Measurements from ENCODE around the gene YY1. TPM values are rescaled to one million over a fixed set of nuclear protein-coding genes. Genes with fewer than 3 reads are reported as not detected.
"Not testable (repeated sequence)": the region's sequence is repeated elsewhere in the genome, so short reads cannot be mapped to it uniquely, and the experiment has no call there.

YY1 gene
- polyA plus RNA-seq, 3 donors from 2014 or later = 12.9 to 23.6 (median 15.9) TPM

DNA sequence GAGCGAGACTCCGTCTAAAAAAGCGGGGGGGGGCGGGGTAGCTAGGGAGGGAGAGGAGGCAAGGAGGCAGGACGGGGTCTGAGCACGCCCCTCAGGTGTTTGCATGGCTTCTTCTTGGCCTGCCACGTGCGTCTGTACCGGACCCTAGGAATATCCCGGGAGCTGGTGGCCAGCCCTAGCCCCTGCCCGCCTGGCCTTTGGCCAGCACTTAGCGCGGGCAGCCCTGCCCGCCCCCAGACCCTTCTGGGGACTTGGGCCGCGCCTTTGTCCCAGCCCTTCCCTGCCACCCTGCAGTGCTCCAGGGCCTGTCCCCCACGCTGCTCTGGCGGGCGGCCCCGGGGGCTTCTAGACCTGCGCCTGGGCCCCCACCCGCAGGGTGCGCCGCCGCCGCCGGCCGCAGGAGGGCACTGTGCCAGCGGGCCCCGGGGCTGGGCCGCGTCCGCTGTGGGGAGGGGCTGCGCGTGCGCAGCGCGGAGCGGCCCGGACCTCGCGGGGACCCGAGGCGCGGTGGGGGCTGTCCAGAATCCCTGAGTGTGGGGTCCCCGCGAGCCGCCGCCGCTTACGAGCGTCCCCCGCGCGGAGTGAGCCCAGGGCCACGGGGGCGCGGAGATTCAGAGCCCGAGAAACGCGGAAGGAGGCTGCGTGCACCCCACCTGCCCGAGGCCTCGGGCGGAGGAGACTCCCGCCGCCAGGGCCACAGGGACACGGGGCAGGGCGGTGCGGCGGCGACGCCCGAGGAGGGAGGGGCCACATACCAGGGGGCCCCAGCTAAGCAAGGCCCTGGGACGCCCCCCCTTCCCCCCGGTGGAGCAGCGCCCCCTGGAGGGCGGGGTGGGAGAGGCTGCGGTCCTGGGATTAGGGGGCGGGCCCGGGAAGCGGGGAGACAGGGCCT is 46.3 kb downstream of the YY1 start:
- no peaks in the 10 kb centered on the region for H3K9me3 Mint-ChIP-seq
- H3K27me3 Mint-ChIP-seq (ENCODE audit: low read depth in 3 of 3) = peaks cover 0 to 7% (median 2%) of the 10 kb centered on the region in 3 donors
- peaks cover 12 to 27% of the 10 kb centered on the region in 2 donors for H3K4me1 Mint-ChIP-seq
- H3K27ac Mint-ChIP-seq = peak overlapping the region in 1 of 6 donors; percentile 63
- H3K36me3 Mint-ChIP-seq = no peaks in the 10 kb centered on the region
- peak; percentile 80 to 85 (median 83) for DNase-seq
- H3K4me3 Mint-ChIP-seq = peak overlapping the region in 4 of 5 donors; percentile 53 to 88 (median 82)

DNA sequence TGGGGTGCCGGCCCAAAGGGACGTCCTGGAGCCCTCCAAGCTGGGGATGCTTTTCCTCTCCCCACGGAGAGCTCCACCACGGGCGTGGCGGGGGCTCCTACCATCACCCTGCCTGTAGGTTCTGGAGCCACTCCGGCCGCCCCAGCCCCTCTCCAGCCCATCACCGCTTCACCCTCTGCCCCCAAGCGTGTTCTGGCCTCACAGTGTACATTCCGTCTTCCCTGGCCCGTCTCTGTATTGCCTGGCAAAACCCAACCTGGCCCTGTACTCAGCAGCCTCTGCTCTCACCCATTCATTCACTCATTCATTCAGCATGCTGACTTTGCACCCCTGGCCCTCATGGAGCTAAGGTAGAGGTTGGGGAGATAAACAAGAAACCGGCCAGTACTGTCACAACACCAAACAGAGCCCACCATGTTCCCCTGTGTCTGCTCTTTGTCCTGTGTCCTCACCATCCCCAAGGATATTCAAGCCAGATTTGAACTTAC is 47.0 kb downstream of the YY1 start:
- Mint-ChIP-seq H3K27me3 (ENCODE audit: low read depth in 3 of 3) (peaks cover 0 to 4% (median 2%) of the 10 kb centered on the region in 3 donors), H3K9me3 (no peaks in the 10 kb centered on the region), H3K36me3 (no peaks in the 10 kb centered on the region), H3K27ac (peak overlapping the region; percentile 29 to 81 (median 62)), H3K4me3 (peak overlapping the region; percentile 71 to 88 (median 80)), H3K4me1 (peaks cover 11 to 22% of the 10 kb centered on the region in 2 donors)
- DNase-seq = no peak

DNA sequence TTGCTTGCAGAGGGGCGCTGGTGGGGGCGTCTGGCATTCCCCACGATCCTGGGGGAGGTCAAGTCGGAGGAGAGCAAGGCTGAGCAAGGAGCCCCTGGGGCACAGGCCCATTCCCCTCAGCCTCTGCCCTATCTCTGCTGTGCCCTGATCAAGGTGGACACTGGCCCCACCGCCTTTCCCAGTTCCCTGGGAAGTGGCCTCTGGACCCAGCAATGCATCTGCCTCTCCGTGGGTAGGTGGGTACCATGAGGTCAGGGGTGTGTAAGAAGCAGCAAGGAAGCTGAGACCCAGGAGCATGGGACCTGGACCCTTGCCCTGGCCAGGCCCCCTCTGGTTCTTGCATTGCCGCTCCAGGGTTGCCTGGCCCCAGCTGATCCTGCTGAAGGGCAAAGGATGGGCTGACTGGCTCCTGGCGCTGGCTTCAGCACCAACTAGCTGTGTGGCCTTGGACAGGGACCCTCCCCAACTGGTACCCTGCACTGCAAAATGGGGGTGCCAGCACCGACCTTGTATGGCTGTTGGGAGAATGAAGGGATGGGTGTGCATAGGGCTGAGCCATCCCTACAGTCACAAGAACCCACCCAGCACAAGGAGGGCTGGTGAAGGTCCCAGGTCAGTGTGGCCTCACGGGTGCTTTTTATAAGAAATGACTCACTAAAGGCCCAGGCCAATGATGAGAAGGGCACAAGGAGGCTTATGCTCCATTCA is 47.7 kb downstream of the YY1 start:
- peaks cover 10 to 20% of the 10 kb centered on the region in 2 donors for H3K4me1 Mint-ChIP-seq
- H3K27ac Mint-ChIP-seq = peak overlapping the region in 1 of 6 donors; percentile 17
- no peaks in the 10 kb centered on the region for H3K9me3 Mint-ChIP-seq
- peak overlapping the region in 4 of 5 donors; percentile 43 to 88 (median 76) for H3K4me3 Mint-ChIP-seq
- peaks cover 0 to 4% (median 2%) of the 10 kb centered on the region in 3 donors for H3K27me3 Mint-ChIP-seq (ENCODE audit: low read depth in 3 of 3)
- no peak for DNase-seq
- H3K36me3 Mint-ChIP-seq = no peaks in the 10 kb centered on the region

DNA sequence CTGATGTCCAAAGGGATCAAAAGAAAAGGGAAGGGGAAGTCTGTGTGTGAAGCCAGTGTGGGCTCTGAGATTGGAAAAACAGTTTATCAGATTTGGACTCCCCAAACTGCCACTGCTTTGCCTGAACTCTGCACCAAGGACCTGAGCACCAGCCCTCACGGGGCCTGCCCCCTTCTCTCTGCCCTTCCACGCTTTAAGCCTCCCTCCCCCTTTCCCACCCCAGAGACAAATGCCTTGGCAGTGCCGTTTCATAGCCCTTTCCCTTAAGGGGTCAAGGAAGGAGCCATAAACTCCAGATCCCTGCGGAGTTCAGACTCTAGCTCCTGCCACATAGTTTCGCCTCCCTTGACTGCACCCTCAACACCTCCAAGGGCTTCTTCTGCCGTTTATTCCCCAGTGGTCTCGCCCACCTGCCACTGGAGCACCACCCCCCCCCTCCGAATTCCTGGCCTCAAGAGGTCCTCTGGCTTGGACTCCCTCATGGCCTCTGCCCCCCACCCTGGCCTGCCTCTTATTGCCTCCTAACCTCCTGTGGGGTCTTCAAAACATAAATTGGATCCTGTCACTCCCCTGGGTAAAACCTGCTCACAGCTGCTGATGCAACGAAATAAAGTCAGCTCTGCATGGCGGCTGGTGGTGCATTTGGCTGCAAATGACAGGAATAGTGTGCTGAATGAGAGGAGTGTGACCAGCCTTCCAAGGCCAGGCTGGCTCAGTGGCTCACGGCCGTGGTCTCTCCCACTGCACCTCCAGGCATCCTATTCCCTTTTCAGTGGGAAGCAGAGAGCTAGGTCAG is 48.5 kb downstream of the YY1 start:
- Mint-ChIP-seq H3K4me3 (no peak overlapping the region), H3K27me3 (ENCODE audit: low read depth in 3 of 3) (peaks cover 0 to 4% (median 2%) of the 10 kb centered on the region in 3 donors), H3K9me3 (no peaks in the 10 kb centered on the region), H3K36me3 (no peaks in the 10 kb centered on the region), H3K27ac (no peak overlapping the region), H3K4me1 (peaks cover 7 to 12% of the 10 kb centered on the region in 2 donors)
- no peak for DNase-seq

DNA sequence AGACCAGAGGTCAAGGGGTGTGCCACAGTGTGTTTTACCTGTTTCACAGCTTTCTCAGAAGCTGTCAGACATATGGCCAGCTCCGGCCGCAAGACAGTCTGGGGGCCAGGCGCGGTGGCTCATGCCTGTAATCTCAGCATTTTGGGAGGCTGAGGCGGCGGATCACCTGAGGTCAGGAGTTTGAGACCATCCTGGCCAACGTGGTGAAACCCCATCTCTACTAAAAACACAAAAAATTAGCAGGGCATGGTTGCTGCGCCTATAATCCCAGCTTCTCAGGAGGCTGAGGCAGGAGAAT is 49.0 kb downstream of the YY1 start:
- H3K4me3 Mint-ChIP-seq; H3K27ac Mint-ChIP-seq; H3K4me1 Mint-ChIP-seq; H3K36me3 Mint-ChIP-seq; H3K9me3 Mint-ChIP-seq; H3K27me3 Mint-ChIP-seq (ENCODE audit: low read depth in 3 of 3); DNase-seq: not testable (repeated sequence)

DNA sequence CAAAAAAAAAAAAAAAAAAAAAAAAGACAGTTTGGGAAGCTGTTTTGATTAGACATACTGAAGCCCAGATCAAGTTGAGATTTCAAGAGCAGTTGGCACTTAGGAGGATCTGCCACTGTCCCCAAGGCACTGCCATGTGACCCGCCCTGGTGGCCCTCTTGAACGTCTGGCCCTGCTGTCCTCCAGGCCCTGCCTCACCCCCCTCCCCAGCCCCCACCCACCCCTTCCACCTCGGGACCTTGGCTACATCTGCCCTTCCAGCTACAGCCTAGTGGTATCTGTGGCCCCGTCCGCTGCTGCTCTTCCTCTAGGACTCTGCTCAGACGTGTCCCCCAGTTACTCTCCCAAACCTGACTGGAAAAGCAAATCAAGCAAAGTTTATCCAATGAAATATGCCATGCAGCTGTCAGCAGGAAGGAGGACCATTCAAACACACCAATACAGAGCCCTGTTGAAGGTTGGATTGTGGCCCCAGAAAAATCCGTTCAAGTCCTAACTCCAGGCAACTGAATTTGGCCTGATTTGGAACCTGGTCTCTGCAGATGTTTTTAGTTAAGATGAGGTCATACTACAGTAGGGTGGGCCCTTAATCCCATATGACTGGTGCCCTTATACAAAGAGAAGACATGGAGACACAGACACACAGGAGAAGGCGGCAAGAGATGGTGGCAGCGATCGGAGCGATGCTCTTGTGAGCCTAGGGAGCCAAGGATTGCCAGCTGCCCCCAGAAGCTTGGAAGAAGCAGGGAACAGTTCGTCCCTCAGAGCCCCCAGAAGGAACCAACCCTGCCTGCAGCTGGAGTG is 49.6 kb downstream of the YY1 start:
- Mint-ChIP-seq H3K4me3 (no peak overlapping the region), H3K27ac (peak overlapping the region in 1 of 6 donors; percentile 49), H3K4me1 (peaks cover 5 to 6% of the 10 kb centered on the region in 2 donors), H3K27me3 (ENCODE audit: low read depth in 3 of 3) (peaks cover 0 to 4% (median 2%) of the 10 kb centered on the region in 3 donors), H3K36me3 (no peaks in the 10 kb centered on the region), H3K9me3 (no peaks in the 10 kb centered on the region)
- no peak for DNase-seq

DNA sequence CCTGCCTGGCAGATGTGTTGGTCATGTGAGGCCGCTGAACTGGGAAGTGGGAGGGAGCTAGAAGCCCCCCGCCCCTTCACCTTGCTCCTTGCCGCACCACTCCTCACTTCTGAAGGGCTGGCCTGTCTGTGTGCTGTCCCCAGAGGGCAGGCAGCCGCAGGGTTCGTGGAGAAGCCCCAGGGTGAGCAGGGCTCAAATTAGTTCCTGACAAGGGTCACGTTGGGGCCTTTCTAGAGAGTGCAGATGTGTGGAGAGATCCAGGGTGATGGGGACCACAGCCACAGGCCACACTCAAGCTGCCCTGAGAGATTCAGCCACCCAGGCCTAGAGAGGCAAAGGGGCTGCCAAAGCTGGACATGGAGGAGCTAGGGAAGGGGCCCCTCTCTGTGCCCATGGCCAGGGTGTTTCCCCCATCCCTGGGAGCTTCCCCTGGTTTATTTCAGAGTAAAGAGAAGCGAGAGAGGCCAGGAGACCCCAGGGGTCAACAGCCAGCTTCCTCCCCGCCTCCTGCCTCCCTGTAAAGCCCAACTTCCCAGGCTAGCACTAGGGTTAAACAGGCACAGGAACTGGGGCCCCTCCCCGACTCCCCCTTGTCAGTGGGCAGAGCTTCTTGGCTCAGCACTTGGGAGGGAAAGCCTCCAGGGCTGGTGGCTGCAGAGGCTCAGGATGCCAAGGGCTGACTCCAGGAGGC is 51.1 kb downstream of the YY1 start:
- H3K36me3 Mint-ChIP-seq = no peaks in the 10 kb centered on the region
- H3K27me3 Mint-ChIP-seq (ENCODE audit: low read depth in 3 of 3) = peaks cover 0 to 2% (median 2%) of the 10 kb centered on the region in 3 donors
- no peak overlapping the region for H3K27ac Mint-ChIP-seq
- no peaks in the 10 kb centered on the region for H3K9me3 Mint-ChIP-seq
- no peak for DNase-seq
- H3K4me3 Mint-ChIP-seq = no peak overlapping the region
- H3K4me1 Mint-ChIP-seq = peaks cover 5 to 6% of the 10 kb centered on the region in 2 donors

DNA sequence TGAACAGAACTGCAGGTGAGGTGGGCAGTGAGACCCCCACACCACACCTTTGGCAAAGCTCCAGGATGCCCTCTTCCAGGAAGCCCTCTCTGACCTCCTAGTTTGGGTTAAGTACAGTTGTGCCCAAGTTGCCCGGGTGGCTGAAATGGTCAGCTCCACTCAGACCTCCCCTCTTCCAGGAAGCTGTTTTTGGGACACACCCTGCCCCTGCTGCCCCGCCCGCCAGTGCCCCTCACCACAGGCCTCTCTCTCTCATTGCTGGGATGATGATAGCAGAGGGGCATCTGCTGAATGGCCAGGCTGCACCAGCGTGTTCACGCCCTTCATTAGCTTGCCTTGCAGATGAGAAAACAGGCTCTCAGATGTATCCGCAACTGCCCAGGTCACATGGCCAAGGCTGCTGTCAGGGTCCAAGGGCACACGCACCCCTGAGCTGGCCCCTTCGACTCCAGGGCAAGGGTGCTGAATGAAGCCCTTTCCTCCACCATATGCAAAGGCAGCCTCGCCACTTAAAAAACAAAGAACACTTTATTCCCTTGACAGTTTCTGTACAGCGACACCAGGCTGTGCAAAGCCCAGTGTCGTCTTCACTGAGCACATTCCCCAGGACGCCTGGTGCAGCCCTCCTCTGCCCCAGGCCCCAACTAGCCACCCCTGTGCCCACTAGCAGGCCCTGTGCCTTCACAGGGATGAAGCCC is 51.8 kb downstream of the YY1 start:
- no peaks in the 10 kb centered on the region for H3K36me3 Mint-ChIP-seq
- no peak overlapping the region for H3K4me3 Mint-ChIP-seq
- H3K27me3 Mint-ChIP-seq (ENCODE audit: low read depth in 3 of 3) = peaks cover 0 to 2% (median 2%) of the 10 kb centered on the region in 3 donors
- H3K4me1 Mint-ChIP-seq = peaks cover 5 to 6% of the 10 kb centered on the region in 2 donors
- H3K27ac Mint-ChIP-seq = no peak overlapping the region
- DNase-seq = no peak
- no peaks in the 10 kb centered on the region for H3K9me3 Mint-ChIP-seq

DNA sequence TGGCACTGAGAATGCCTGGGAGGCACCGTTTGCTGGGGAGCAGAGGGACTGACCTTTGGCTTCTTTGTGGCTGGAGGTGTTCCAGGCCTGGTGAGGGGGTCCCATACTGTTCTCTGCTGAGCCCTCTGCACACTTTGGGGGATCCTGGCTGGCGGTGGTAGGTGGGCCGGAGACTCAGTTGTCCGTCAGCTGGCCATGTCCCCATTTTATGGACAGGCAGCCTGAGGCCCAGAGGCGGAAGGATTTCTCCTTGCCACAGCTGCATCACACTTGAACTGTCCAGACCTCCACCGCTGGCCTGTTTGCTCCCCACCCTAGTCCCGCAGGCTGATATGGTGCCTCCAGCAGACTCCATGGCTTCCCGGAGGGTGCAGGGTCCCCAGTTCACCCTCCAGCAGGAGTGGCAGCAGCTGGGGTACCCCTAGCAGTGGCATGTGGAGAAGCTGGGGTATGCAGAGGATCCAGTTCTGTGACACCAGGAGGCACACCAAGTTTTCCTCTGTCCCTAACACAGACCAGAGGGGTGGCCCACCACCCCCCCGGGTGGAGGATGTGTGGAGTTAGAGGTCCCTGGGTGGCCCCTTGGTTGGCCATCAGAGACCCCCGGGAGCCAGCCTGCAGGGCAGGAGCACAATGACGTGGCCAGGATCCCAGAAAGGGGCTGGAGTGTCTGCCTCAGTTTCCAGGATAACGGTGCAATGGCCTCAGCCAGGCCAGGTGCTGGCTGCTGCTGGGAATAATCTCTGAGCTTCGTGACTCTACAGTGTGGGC is 52.5 kb downstream of the YY1 start:
- no peaks in the 10 kb centered on the region for H3K36me3 Mint-ChIP-seq
- H3K27me3 Mint-ChIP-seq (ENCODE audit: low read depth in 3 of 3) = peaks cover 0 to 2% (median 0%) of the 10 kb centered on the region in 3 donors
- no peak for DNase-seq
- H3K9me3 Mint-ChIP-seq = no peaks in the 10 kb centered on the region
- H3K4me3 Mint-ChIP-seq = no peak overlapping the region
- peaks cover 0 to 1% of the 10 kb centered on the region in 2 donors for H3K4me1 Mint-ChIP-seq
- H3K27ac Mint-ChIP-seq = no peak overlapping the region

DNA sequence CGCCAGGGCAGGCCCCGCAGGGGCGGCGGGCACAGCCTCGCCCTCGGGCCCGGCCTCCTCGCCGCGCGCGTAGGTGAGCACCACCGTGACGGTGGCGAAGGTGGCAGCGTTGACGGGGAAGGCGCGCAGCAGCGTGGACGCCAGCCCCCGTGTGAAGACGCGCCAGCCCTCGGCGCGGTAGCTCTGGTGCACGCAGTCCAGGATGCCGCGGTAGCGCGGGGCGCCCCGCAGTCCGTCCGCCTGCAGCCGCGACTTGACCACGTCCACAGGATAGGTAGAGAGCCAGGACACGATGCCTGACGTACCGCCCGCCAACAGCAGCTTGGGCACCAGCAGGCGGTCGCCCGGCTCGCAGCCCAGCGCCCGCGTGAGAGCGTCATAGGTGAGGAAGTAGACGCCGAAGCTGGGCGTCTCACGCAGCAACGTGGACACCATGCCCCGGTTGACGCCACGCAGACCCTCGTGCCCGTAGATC is 53.4 kb downstream of the YY1 start:
- Mint-ChIP-seq H3K9me3 (no peaks in the 10 kb centered on the region), H3K4me3 (no peak overlapping the region), H3K4me1 (peaks cover 0 to 1% of the 10 kb centered on the region in 2 donors), H3K36me3 (no peaks in the 10 kb centered on the region), H3K27ac (no peak overlapping the region), H3K27me3 (ENCODE audit: low read depth in 3 of 3) (peaks cover 0 to 2% (median 0%) of the 10 kb centered on the region in 3 donors)
- no peak for DNase-seq

DNA sequence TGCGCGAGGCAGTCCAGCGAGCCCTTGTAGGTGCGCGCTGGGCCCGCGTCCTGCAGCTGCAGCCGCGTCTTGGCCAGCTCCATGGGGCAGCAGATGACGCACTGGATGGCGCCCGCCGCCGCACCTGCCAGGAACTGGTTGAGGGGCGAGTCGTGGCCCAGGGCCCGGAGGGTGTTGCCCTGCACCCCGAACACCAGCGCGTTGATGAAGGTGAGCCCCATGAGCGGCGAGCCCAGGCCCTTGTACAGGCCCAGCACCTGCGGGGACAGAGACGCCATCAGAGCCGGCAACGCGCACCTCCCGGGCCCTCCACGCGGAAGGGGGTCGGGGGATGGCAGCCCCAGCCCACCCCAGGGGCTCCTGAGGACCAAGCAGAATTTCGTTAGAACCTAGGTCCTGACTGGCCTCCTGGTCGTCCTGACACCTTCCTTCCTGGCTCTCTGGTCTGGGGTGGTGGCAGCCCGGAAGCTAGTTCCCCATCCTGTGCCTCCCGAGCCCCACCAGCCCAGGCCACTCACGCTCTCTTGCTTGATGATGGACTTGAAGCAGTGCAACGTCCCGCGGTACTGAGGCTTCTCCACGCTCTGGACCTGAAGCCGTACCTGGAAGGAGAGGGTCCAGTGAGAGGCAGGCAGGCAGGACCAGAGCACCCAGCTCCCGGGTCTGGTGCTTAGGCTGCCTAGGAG is 54.0 kb downstream of the YY1 start:
- no peaks in the 10 kb centered on the region for H3K9me3 Mint-ChIP-seq
- H3K4me1 Mint-ChIP-seq = peaks cover 0 to 1% of the 10 kb centered on the region in 2 donors
- no peak overlapping the region for H3K27ac Mint-ChIP-seq
- no peaks in the 10 kb centered on the region for H3K36me3 Mint-ChIP-seq
- no peak for DNase-seq
- H3K4me3 Mint-ChIP-seq = no peak overlapping the region
- peaks cover 0 to 2% (median 0%) of the 10 kb centered on the region in 3 donors for H3K27me3 Mint-ChIP-seq (ENCODE audit: low read depth in 3 of 3)

All from immature natural killer cell (primary cell).